RWPE2 (cell line): Measurements from ENCODE around the gene TAS2R9.

Experiments
- ATAC-seq: fragments of 200-7000 bp; cut with Tn5 transposase; 3 replicates; pipeline ENCODE4 v1.9.1; 2021; ENCODE audit warnings: low read depth
- DNase-seq: peaks from one replicate; pipeline ENCODE4 v3.0.0-alpha.2; 2020; ENCODE audit warnings: low spot score
- H3K27ac ChIP-seq: fragments of 450-650 bp; 2 replicates; pipeline ENCODE4 v1.5.1; 2017; ENCODE audit warnings: mild to moderate bottlenecking; ENCODE audit not compliant: poor library complexity, severe bottlenecking
- H3K27me3 ChIP-seq: fragments of 250-450 bp; sonication (Bioruptor Pico); 2 replicates; pipeline ENCODE4 v1.5.1; 2021; ENCODE audit warnings: mild to moderate bottlenecking, moderate library complexity; ENCODE audit not compliant: insufficient read depth, poor library complexity, severe bottlenecking
- H3K36me3 ChIP-seq: fragments of 250-450 bp; sonication (Bioruptor Pico); 2 replicates; pipeline ENCODE4 v1.5.1; 2020; ENCODE audit warnings: low read depth, mild to moderate bottlenecking, moderate library complexity
- H3K4me1 ChIP-seq: fragments of 250-450 bp; sonication (Bioruptor Pico); 2 replicates; pipeline ENCODE4 v1.5.1; 2021; ENCODE audit warnings: mild to moderate bottlenecking, moderate library complexity; ENCODE audit not compliant: insufficient read depth, poor library complexity, severe bottlenecking
- H3K4me3 ChIP-seq: fragments of 250-450 bp; sonication (Bioruptor Pico); 2 replicates; pipeline ENCODE4 v1.5.1; 2021; ENCODE audit warnings: mild to moderate bottlenecking, moderate library complexity; ENCODE audit not compliant: severe bottlenecking
- H3K9me3 ChIP-seq: fragments of 250-450 bp; sonication (Bioruptor Pico); 2 replicates; pipeline ENCODE4 v1.5.1; 2021; ENCODE audit warnings: mild to moderate bottlenecking, moderate library complexity; ENCODE audit not compliant: severe bottlenecking
- TF ChIP-seq, protein P1 (sequence below): fragments of 450-650 bp; IDR thresholded peaks from one replicate; pipeline ENCODE4 v1.5.1; 2017; ENCODE audit warnings: mild to moderate bottlenecking, moderate library complexity; ENCODE audit not compliant: poor library complexity, severe bottlenecking

The TAS2R9 gene

GRCh38 chr12:10759657-10760056, 50.3 kb downstream of the TAS2R9 start:
- no peak for DNase-seq
- TF ChIP-seq, protein P1, sequence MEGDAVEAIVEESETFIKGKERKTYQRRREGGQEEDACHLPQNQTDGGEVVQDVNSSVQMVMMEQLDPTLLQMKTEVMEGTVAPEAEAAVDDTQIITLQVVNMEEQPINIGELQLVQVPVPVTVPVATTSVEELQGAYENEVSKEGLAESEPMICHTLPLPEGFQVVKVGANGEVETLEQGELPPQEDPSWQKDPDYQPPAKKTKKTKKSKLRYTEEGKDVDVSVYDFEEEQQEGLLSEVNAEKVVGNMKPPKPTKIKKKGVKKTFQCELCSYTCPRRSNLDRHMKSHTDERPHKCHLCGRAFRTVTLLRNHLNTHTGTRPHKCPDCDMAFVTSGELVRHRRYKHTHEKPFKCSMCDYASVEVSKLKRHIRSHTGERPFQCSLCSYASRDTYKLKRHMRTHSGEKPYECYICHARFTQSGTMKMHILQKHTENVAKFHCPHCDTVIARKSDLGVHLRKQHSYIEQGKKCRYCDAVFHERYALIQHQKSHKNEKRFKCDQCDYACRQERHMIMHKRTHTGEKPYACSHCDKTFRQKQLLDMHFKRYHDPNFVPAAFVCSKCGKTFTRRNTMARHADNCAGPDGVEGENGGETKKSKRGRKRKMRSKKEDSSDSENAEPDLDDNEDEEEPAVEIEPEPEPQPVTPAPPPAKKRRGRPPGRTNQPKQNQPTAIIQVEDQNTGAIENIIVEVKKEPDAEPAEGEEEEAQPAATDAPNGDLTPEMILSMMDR: no peak
- H3K27me3 ChIP-seq: no peaks in the 10 kb centered on the region
- no peaks in the 10 kb centered on the region for H3K9me3 ChIP-seq
- H3K27ac ChIP-seq: no peak overlapping the region
- H3K4me3 ChIP-seq: no peak overlapping the region
- H3K4me1 ChIP-seq: no peaks in the 10 kb centered on the region
- ATAC-seq: no peak
- H3K36me3 ChIP-seq: no peaks in the 10 kb centered on the region
